Retinal pigment epithelial cell (primary cell): ENCODE measurements around the gene GCHFR.

Experiments
- DNase-seq: peaks from one replicate; pipeline ENCODE4 v3.0.0-alpha.2; 2010; ENCODE audit warnings: low read depth
- H3K4me3 ChIP-seq: 2 replicates; pipeline ENCODE4 v1.5.1; 2011; ENCODE audit warnings: mild to moderate bottlenecking, low read length, control low read depth, moderate library complexity
- CTCF ChIP-seq: conservative IDR thresholded peaks from 2 replicates; pipeline ENCODE4 v1.5.1; 2011; ENCODE audit warnings: low read depth, low read length, control low read depth, inconsistent platforms

The GCHFR gene

GRCh38 chr15:40754883-40755811 lies 8.7 kb upstream of the GCHFR start, which contains the start of gene RMDN3:
Gene RMDN3, minus strand, starts transcription at chr15:40755254. Its CDS starts 471 bp downstream, at chr15:40754783.
- TF ChIP-seq CTCF = no peak
- peak within 1 kb of the TSS; percentile 95 for H3K4me3 ChIP-seq
- peak; percentile 53 for DNase-seq

DNA sequence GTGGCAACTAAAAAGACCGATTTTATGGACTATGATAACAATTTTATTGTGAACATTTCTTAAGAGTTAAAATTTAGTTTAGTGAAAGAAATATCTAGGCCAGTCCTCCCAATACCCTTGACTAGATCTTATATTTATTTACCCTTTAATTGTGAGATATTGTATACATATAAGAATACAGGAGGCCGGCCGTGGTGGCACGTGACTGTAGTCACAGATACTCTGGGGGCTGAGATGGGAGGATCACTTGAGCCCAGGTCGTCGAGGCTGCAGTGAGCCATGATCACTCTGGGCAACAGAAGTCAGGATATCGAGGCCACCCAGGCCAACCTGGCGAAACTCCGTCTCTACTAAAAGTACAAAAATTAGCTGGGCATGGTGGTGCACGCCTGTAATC lies 8.1 kb upstream of the GCHFR start:
- H3K4me3 ChIP-seq = peak overlapping the region; percentile 95
- no peak for DNase-seq

GRCh38 chr15:40756938-40757337 lies 6.9 kb upstream of the GCHFR start:
- no peak overlapping the region for H3K4me3 ChIP-seq
- DNase-seq = no peak
- no peak for TF ChIP-seq CTCF

More for the DNA sequence above, 8.1 kb upstream of the GCHFR start:
- no peak for TF ChIP-seq CTCF

DNA sequence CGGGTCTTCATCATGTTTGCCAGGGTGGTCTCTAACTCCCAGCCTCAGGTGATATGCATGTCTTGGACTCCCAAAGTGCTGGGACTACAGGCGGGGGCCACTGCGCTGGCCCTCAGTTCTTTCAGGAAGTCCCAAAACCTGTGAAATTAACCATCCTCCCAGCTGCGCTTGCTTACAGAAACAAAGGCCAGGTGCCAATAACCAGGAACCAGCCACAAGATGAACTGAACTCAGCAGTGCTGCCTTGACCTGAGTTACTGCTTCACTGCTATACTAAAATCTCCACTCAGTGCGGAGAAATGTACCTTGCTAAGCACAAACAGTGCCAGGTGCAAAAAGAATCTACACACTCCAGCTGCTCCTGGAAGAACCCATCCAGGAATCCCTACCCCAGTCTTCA lies 3.9 kb upstream of the GCHFR start:
- no peak for TF ChIP-seq CTCF
- no peak for DNase-seq
- H3K4me3 ChIP-seq = no peak overlapping the region

DNA sequence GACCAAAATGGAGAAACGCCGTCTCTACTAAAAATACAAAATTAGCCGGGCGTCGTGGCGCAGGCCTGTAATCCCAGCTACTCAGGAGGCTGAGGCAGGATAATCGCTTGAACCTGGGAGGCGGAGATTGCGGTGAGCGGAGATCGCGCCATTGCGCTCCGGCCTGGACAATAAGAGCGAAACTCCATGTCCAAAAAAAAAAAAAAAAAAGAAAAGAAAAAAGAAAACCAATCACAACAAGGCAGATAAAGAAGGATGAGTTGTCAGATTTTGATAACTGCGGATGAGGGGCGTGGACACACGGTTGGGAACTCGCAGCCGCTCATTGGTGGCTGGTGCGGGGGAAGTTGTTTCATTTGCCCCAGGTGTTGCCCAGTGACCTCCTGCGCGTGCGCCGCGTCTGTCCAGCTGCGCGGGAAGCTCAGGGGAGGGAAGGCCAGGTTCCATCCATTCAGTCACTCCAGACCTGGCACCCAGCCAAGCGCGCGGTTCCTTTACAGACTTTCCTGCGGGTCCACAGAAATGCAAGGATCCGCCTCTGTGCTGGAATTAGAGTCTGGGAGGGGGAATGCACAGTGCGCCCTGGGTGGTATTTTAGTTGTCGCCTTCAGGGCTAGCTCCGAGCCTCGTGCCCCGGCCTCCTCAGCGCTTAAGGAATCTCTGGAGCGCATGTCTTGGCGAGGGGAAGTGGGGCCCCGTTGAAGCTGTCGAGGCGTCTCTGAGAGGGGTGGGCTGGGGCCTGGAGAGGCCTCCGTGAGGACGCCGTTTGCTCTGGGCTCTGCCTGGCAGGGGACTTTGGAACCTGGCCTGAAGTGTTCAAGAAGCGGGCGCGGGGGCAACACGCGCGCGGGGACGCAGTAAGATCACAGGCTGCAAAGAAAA lies 708 bp upstream of the GCHFR start:
- no peak for TF ChIP-seq CTCF
- no peak for DNase-seq
- H3K4me3 ChIP-seq = peak overlapping the region; percentile 52

DNA sequence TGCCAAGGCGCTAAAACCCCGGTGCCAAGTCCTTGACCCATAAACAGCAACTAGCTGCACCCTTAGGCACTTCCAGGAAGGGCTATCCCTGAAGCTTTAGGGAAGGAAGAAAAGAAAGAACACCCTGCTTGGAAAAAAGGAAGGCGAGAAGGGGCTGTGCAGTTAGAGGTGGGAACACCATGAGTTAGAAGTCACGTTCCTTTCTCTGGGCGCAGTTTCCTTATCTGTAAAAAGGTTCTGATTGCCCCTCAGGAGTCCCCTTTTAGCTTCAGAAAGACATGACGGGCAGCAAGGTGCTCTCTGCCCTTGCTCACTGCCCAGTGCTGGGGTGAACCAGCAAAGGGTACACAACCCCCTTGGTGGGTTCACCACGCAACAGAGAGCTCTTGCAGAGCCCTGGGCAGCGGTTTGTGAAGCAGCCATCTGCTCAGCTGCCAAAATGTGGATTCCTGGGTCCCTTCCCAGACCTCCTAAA lies 798 bp downstream of the GCHFR start:
- TF ChIP-seq CTCF = no peak

More for the DNA sequence above, 798 bp downstream of the GCHFR start:
- DNase-seq = no peak
- H3K4me3 ChIP-seq = peak overlapping the region; percentile 52
